GM19193 (cell line): ENCODE measurements around the gene BAZ1A.

Source experiments
- POLR2A ChIP-seq: IDR thresholded peaks from 4 replicates; pipeline ENCODE4 v1.6.1; 2011; ENCODE audit not compliant: insufficient read depth, insufficient read length; ENCODE audit errors: extremely low read depth

BAZ1A gene

DNA sequence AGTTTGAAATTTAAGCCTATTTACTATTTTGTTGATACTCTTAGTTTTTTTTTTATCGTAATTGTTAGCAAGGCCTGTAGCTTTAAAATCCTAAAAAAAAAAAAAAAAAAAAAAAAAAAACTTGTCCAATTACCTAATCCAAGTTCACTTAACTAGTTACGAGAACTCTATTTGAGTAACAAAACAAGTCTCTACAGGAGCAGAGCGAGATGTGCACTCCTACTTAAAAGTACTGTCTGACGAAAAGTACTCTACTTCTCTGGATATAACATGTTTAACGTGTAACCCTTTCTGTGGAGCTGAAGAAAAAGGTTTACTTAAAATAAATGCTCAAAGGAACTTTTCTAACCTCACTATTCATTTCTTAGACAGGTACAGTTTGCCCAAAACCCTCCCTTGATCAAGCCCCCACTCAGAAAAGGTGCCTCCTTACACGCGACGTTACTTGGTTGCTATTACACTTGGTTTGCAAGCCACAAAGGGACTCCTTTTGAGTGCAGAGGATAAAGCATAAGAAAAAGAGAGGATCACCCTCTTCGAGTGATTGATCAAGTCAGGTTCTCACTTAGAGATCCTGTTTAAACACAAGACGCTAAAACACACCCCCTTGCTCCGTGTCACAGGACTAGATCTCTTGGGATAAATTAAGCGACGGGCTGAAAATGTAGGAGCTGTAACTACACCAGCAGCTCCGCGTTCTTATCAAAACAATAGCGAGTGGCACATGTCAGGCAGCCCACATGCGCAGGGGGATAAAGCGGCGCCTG is 2.2 kb downstream of the BAZ1A start:
- no peak for TF ChIP-seq POLR2A

DNA sequence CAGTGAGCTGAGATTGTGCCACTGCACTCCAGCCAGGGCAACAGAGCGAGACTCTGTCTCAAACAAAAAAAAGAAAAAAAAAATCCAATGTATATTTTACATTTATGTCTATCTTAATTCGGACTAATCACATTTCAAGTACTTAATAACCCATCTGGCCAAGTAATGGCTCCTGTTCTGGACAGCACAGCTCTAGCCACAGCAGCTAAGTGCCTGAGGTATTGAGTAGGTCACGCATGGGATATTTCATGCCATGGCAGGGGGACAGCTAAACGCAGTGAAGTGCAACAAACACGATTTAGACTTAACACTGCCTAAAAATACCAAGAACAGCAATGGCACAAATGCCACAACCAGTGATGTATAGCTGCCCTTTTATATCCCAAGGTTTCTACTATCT is 8.0 kb downstream of the BAZ1A start:
- no peak for TF ChIP-seq POLR2A

DNA sequence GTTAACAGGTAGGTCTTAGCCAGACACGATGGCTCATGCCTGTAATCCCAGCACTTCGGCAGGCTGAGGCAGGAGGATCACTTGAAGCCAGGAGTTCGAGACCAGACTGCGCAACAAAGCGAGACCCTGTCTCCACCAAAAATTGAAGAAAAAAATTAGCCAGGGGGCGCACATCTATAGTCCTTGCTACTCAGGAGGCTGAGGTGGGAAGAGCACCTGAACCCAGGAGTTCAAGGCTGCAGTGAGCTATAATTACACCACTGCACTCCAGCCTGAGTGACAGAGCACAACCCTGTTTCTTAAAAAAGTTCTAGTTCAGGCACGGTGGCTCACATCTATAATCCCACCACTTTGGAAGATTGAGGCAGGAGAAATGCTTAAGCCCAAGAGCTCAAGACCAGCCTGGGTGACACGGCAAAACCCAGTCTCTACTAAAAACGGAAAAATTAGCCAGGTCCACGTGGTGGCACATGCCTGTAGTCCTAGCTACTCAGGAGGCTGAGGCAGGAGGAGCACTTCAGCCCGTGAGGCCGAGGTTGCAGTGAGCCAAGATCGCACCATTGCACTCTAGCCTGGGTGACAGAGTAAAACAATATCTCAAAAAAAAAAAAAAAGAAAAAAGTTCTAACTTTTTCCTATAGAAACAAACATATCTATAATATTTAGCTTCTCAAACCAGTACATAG is 9.1 kb downstream of the BAZ1A start:
- no peak for TF ChIP-seq POLR2A

DNA sequence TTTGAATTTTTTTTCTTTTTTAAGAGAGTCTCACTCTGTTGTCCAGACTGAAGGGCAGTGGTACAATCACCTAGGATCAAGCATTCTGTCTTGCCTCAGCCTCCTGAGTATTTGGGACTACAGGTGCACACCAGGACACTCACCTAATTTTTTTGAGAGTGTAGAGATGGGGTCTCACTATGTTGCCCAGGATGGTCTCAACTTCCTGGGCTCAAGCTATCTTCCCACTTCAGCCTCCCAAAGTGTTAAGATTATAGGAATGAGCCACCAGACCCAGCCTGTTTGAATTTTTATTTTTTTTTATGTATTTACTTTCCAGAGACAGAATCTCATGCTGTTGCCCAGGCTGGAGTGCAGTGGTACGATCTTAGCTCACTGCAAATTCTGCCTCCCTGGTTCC is 11.3 kb downstream of the BAZ1A start:
- TF ChIP-seq POLR2A = no peak

DNA sequence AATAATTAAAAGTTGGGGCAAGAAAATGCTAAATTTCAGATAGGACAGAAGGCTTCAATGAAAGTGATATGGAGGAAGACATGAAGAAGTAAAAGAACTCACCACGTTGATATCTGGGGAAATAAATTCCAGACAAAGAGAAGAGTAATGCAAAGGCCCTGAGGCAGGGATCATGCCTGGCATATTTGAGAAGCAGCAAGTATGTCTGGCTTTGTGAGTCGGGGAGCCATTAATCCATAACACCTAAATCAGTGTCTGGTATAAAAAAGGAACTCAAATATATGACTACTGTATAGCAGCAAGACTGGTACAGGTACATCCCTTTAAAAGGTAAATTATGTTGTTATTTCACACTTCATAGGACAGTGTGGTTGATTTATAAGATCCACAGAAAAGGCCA is 16.4 kb downstream of the BAZ1A start:
- no peak for TF ChIP-seq POLR2A

DNA sequence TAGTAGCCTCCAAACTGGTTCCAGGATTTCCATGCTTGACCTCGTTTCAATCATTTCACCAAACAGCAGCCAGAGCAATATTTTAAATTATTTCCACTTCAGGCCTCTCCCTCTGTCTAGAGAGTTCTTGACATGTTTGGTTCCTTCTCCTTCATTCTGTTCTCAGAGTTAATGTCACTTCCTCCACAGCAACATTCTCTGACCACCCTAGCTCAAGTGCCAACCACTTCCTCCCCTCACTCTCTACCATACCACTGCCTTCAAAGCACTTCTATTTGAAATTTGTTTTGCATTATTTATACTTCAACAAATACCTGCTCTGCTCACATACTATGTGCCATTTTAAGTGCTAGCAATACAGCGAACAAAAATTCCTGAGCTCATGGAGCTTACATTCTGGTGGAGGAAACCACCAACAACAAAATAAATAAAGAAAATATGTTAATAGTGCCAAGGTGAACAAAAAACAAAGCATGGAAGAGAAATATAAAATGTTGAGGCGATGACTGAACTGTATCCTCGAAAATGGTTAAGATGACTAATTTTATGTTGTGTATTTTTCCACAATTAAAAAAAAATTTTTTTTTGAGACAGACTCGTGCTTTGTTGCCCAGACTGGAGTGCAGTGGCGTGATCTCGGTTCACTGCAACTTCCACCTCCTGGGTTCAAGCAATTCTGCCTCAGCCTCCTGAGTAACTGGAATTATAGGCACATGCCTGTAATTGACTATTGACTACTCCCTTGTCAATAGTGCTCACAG is 17.3 kb downstream of the BAZ1A start:
- TF ChIP-seq POLR2A = no peak

DNA sequence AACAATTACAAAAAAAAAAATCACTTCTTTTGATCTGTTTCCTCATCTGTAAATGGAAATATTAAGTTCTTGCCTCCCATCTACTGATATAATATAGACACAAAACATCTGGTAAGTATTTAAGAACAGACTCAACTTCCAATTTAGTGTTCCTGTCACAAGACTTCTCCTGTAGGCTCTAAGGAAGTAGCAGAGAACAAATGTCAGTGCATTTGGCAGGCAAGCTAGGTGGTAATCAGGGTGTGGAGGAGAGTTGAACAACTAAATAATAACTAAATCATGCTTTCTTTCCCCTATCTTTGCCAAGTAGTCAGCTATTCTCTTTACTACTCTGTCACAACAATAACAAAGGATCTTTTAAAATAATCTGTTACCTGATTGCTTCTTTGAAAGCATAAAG is 22.1 kb downstream of the BAZ1A start:
- no peak for TF ChIP-seq POLR2A

DNA sequence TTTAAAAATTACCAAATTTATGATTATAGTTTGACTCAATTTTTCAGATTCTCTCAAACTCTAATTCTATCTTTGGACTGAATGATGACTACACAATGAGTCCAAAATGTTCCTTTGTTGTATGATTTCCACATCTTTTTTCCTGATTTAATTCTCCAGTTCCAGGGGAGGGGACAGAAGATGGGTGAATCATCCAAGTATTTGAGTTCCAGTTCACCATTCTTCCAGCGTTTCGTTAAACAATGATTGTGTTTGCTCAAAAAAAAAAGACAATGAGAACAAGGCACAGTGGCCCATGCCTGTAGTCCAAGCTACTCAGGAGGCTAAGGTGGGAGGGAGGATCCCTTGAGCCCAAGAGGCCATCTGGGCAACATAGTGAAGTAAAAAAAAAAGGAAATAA is 23.8 kb downstream of the BAZ1A start:
- TF ChIP-seq POLR2A = no peak

DNA sequence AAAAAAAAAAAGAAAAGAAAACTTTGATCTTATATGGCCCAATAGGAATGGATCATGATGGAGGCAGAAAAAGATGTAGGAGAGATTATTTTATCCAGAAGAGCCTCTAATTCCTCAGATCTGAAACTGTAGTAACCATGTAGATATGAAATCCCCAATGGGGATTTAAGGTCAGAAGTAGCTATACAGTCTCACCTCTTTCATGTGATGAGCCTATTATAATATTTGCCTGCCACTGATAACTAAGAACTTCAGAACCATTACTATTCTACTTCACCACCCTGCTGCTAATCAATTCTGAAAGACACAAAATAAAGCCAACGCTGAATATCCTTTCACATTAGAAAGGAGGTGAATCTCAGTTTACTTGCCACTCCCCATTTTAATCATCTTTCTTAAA is 29.3 kb downstream of the BAZ1A start:
- no peak for TF ChIP-seq POLR2A

DNA sequence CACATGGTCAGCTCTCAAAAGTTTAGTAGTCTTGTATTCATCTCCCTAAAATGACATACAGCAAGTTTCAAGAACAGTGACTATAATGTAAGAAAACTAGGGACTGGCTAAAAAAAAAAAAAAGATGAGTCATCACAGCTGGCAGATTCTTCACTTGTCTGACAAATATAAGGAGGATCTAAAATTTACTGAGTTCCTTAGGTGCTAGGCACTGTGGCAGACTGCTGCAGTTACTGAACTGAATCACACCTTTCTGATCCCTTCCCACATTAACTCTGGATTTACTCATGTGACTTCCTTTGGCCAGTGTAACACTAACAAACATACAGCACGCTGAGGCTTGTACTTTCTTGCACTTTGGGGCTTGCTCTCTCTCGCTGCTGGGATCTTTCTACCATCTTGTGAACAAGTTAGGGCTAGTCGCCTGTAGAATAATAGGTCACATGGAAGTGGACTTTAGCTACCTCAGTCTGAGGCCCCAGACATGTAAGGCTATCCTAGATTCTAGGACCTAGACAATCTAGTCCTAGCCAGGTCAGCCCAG is 32.1 kb downstream of the BAZ1A start:
- no peak for TF ChIP-seq POLR2A

DNA sequence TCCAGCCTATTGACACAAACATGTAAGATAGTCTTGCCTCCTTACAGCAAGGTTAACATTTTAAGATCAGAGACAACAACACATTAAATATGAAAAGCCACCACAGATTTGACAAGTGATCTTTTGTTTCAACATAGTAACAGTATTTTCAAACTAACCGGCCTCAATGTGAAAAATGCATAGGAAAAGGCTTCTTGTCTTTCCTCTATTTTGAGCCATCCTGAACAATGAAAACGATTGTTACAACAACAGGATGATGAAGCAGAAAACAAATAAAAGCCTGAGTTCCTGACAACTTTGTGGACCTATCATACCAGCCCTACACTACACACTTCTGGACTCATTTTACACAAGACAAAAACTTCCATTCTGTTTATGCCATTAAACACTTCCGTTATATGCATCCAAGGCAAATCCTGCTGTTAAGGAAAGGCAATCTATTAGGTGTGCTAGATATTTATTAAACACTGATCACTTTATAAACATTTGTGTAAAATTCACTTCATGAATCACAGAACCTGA is 37.3 kb downstream of the BAZ1A start:
- no peak for TF ChIP-seq POLR2A

DNA sequence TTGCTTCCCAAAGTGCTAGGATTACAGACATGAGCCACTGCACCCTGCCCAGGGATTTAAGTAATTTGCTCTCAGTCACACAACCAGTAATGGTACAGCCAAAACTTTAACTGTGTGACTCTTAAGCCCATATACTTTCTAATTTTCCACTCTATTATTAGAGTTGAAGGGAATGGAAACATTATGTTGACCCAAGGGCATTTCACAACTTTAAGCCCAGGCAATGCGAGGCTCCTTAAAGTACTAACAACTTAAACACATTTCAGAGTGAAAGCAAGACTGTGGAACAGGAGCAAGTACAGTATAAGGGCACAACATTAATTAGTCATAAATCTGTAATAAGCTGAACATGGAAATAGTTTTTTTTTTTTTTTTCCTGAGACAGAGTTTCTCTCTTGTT is 39.8 kb downstream of the BAZ1A start:
- TF ChIP-seq POLR2A = no peak

DNA sequence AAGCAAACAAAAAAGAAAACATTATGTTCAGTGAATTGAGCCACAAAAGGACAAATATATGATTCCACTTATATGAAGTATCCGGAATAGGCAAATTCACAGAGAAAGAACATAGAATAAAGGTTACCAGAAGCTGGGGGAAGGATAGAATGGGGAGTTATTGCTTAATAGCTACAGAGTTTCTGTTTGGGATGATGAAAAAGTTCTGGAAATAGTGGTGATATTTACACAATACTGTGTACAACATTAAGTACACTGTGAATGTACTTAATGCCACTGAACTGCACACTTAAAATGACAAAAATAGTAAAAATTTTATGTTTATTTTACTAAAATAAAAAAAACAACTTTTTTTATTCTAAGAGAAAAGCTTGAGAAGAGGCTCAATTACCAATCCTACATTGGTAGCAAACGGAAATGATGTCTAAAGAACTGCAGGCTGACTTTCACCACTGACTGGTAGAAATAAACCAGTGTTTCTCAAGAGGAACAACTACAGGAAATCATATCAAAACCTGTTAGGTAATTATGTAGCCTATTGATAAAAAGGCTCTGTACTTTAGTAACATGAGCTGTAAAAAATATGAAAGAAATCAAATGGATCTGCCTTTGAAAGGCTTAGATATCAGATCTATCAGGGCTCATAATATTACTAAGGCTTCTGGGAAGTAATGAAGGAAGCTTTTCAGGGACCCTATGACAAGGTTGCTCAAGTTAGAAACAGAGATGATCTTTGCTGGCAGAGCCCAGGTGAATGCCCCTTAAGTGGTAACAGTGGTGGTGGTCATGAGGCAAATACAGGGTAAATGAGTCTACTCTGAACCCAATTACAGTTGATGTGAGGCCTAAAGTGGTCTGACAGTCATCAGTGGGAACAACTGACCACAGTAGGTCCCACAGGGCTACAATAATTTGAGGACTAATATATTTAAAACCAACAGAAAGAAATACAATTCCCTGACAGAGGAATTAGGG is 41.3 kb downstream of the BAZ1A start:
- no peak for TF ChIP-seq POLR2A

DNA sequence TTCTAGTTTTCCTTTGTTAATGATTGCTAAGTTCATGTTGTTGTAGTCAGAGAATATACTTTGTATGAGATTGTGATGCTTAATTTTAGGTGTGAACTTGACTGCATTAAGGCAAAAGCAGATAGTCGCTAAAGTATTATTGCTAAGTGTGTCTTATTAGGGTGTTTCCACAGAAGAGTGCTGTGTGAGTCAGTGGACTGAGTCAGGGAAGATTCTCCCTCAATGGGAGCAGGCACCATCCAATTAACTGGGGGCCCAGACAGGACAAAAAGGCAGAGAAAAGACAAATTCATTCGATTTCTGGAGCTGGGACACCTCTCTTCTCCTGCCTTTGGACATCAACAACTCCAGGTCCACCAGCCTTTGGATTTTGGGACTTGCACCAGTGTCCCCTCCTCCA is 48.5 kb downstream of the BAZ1A start:
- no peak for TF ChIP-seq POLR2A
